Retinal pigment epithelial cell (primary cell): ENCODE measurements around the gene XYLT2.
A peak's percentile ranks its signal among the peaks of the same experiment; 100 is the strongest.

ENCODE experiments used
- DNase-seq: peaks from one replicate; pipeline ENCODE4 v3.0.0-alpha.2; 2010; ENCODE audit warnings: low read depth
- H3K4me3 ChIP-seq: 2 replicates; pipeline ENCODE4 v1.5.1; 2011; ENCODE audit warnings: mild to moderate bottlenecking, low read length, control low read depth, moderate library complexity
- CTCF ChIP-seq: conservative IDR thresholded peaks from 2 replicates; pipeline ENCODE4 v1.5.1; 2011; ENCODE audit warnings: low read depth, low read length, control low read depth, inconsistent platforms

The XYLT2 gene

GRCh38 chr17:50365165-50365564, 19.2 kb downstream of the XYLT2 start:
- no peak for DNase-seq
- no peak for TF ChIP-seq CTCF
- no peak overlapping the region for H3K4me3 ChIP-seq

- TF ChIP-seq CTCF = no peak
- no peak for DNase-seq
- H3K4me3 ChIP-seq = no peak overlapping the region
Observed at GRCh38 chr17:50365649-50366393, 19.9 kb downstream of the XYLT2 start.

GRCh38 chr17:50367401-50367800, 21.5 kb downstream of the XYLT2 start:
- no peak for TF ChIP-seq CTCF
- DNase-seq = no peak
- no peak overlapping the region for H3K4me3 ChIP-seq

GRCh38 chr17:50370052-50370451, 24.1 kb downstream of the XYLT2 start:
- no peak overlapping the region for H3K4me3 ChIP-seq
- no peak for DNase-seq
- TF ChIP-seq CTCF = no peak

- peak overlapping the region; percentile 99 for H3K4me3 ChIP-seq
- no peak for DNase-seq
- TF ChIP-seq CTCF = no peak
Observed at GRCh38 chr17:50371526-50371925, 25.6 kb downstream of the XYLT2 start.

- peak overlapping the region; percentile 99 for H3K4me3 ChIP-seq
- no peak for DNase-seq
- no peak for TF ChIP-seq CTCF
Observed at GRCh38 chr17:50372222-50372757, 26.4 kb downstream of the XYLT2 start.
